Vagina (tissue), 2 donors: ENCODE results near the gene TWNK. TPM values are rescaled to one million over a fixed set of nuclear protein-coding genes. Genes with fewer than 3 reads are reported as not detected.

Source experiments
- DNase-seq, 2 donors: peaks; one replicate each; pipeline ENCODE4 v3.0.0-alpha.2; 2017; ENCODE audit errors: extremely low spot score in 2 of 2
- H3K27ac ChIP-seq: fragments of 200-600 bp; sonication (generic); one replicate; pipeline ENCODE4 v1.5.1; 2019
- H3K27me3 ChIP-seq: fragments of 200-600 bp; sonication (generic); one replicate; pipeline ENCODE4 v1.5.1; 2019
- H3K36me3 ChIP-seq, 2 donors: fragments of 200-600 bp; sonication (generic); one replicate each; pipeline ENCODE4 v1.5.1; 2017 to 2019
- H3K4me1 ChIP-seq: fragments of 200-600 bp; sonication (generic); one replicate; pipeline ENCODE4 v1.5.1; 2019
- H3K4me3 ChIP-seq, 2 donors: fragments of 200-600 bp; sonication (generic); 1 replicate in 1 of 2; 2 replicates in 1 of 2; pipeline ENCODE4 v1.5.1; 2016 to 2019
- H3K9me3 ChIP-seq: fragments of 200-600 bp; sonication (generic); one replicate; pipeline ENCODE4 v1.5.1; 2019
- CTCF ChIP-seq, 3 experiments: fragments of 450-650 bp in 2 of 3; fragments of 200-600 bp in 1 of 3; sonication (generic) in 1 of 3; IDR thresholded peaks; one replicate each; pipeline ENCODE4 v1.5.1; 2017 to 2019; ENCODE audit warnings: antibody characterized with exemption in 3 of 3, mild to moderate bottlenecking in 2 of 3, moderate library complexity in 2 of 3
- POLR2A ChIP-seq, 2 donors: fragments of 450-650 bp; IDR thresholded peaks; one replicate each; pipeline ENCODE4 v1.6.1; 2017; ENCODE audit warnings: antibody characterized with exemption in 2 of 2, mild to moderate bottlenecking in 2 of 2, moderate library complexity in 2 of 2
- POLR2AphosphoS5 ChIP-seq, 2 donors: sonication (generic); formaldehyde crosslinking; IDR thresholded peaks; one replicate each; pipeline ENCODE4 v1.9.0; 2017; ENCODE audit warnings: antibody characterized with exemption in 2 of 2, mild to moderate bottlenecking in 2 of 2, low read depth in 1 of 2; ENCODE audit not compliant: insufficient read depth in 1 of 2
- intact Hi-C: fragments of 100-400 bp; cut with DNase I; formaldehyde crosslinking; loops from one replicate; pipeline ENCODE4 v1.15.1; 2023
- total RNA-seq: library from RNA; depleted of rRNA; stranded (reverse); fragments of >200 nt; gene quantifications from one replicate; pipeline ENCODE4 v1.2.3, GENCODE V29; 2016

TWNK gene
- total RNA-seq, 1 donor from 2014 or later = 5.2 TPM

GRCh38 chr10:101018600-101019439, 31.5 kb downstream of the TWNK start:
- TF ChIP-seq POLR2A (IDR thresholded peaks at IDR 0.05) = no peak
- TF ChIP-seq CTCF (IDR thresholded peaks at IDR 0.05) = peak in 2 of 3 experiments; percentile 30 to 36
- no peak overlapping the region for H3K4me3 ChIP-seq
- H3K27ac ChIP-seq = no peak overlapping the region
- H3K36me3 ChIP-seq = no peaks in the 10 kb centered on the region
- peaks cover 7% of the 10 kb centered on the region for H3K4me1 ChIP-seq
- DNase-seq = no peak
- H3K27me3 ChIP-seq = no peaks in the 10 kb centered on the region
- intact Hi-C loops = no loop called here
- no peaks in the 10 kb centered on the region for H3K9me3 ChIP-seq

- H3K27ac ChIP-seq = no peak overlapping the region
- no peaks in the 10 kb centered on the region for H3K36me3 ChIP-seq
- H3K9me3 ChIP-seq = no peaks in the 10 kb centered on the region
- H3K4me3 ChIP-seq = no peak overlapping the region
- no peak for DNase-seq
- intact Hi-C loops = no loop called here
- TF ChIP-seq POLR2A (IDR thresholded peaks at IDR 0.05) (no peak), CTCF (IDR thresholded peaks at IDR 0.05) (no peak), POLR2AphosphoS5 (IDR thresholded peaks at IDR 0.05; ENCODE audit: insufficient read depth in 1 of 2, low read depth in 1 of 2) (no peak)
- no peaks in the 10 kb centered on the region for H3K27me3 ChIP-seq
- peaks cover 7% of the 10 kb centered on the region for H3K4me1 ChIP-seq
Measured at GRCh38 chr10:101019440-101019703, 32.0 kb downstream of the TWNK start.

GRCh38 chr10:101020427-101021075, 33.2 kb downstream of the TWNK start:
- no peaks in the 10 kb centered on the region for H3K36me3 ChIP-seq
- no peaks in the 10 kb centered on the region for H3K9me3 ChIP-seq
- peaks cover 7% of the 10 kb centered on the region for H3K4me1 ChIP-seq
- TF ChIP-seq POLR2A (IDR thresholded peaks at IDR 0.05) = no peak
- no peak for TF ChIP-seq CTCF (IDR thresholded peaks at IDR 0.05)
- no peak for TF ChIP-seq POLR2AphosphoS5 (IDR thresholded peaks at IDR 0.05; ENCODE audit: insufficient read depth in 1 of 2, low read depth in 1 of 2)
- intact Hi-C loops = no loop called here
- DNase-seq = no peak
- no peak overlapping the region for H3K4me3 ChIP-seq
- no peak overlapping the region for H3K27ac ChIP-seq
- H3K27me3 ChIP-seq = no peaks in the 10 kb centered on the region

- intact Hi-C loops = no loop called here
- Histone ChIP-seq H3K9me3 (no peaks in the 10 kb centered on the region), H3K4me3 (no peak overlapping the region), H3K4me1 (peaks cover 7% of the 10 kb centered on the region), H3K27ac (no peak overlapping the region), H3K36me3 (no peaks in the 10 kb centered on the region), H3K27me3 (no peaks in the 10 kb centered on the region)
- no peak for DNase-seq
- TF ChIP-seq POLR2A (IDR thresholded peaks at IDR 0.05) (no peak), CTCF (IDR thresholded peaks at IDR 0.05) (no peak), POLR2AphosphoS5 (IDR thresholded peaks at IDR 0.05; ENCODE audit: insufficient read depth in 1 of 2, low read depth in 1 of 2) (no peak)
Measured at GRCh38 chr10:101021239-101021638, 33.9 kb downstream of the TWNK start.

- Histone ChIP-seq H3K36me3 (no peaks in the 10 kb centered on the region), H3K4me3 (no peak overlapping the region), H3K4me1 (peaks cover 7% of the 10 kb centered on the region), H3K9me3 (no peaks in the 10 kb centered on the region), H3K27ac (no peak overlapping the region), H3K27me3 (no peaks in the 10 kb centered on the region)
- no peak for TF ChIP-seq CTCF (IDR thresholded peaks at IDR 0.05)
- TF ChIP-seq POLR2A (IDR thresholded peaks at IDR 0.05) = no peak
- TF ChIP-seq POLR2AphosphoS5 (IDR thresholded peaks at IDR 0.05; ENCODE audit: insufficient read depth in 1 of 2, low read depth in 1 of 2) = no peak
- intact Hi-C loops = no loop called here
- DNase-seq = no peak
Measured at GRCh38 chr10:101021692-101022251, 34.4 kb downstream of the TWNK start.
